ENCODE measurements around the gene GRB7.

DNA sequence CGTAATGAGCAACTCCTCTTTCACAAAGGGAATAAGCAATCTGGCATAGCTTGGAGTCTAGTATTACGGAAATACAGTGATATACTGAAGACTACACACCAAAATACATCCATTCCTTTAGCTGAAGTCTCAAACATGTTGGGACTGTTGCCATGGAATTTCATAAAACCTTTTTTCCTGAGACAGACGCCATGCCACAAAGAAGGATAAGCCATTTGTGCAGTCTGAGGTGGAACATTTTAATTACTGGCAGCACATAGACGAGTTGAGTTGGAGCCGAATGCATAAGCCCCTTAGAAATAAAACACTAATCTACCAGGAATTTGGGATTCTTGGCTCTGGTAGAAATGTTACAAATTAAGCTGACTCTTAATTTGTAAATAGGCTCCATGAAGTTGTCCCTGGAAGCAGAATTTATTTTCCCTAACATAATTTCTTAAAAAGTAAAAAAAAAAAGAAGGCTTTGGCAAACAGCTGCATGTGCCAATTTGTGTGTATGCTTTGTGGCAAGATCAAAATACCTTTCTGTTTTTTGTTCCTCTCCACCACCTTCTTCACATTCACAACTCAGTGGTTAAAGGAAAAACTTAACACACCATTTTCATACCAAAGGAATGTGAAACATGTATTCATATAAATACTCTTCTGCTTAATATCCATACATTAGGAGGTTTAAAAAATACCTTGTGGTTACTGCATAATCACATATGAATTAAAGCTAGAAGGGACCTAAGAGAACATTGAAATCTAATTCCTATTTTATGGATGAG is 25.5 kb downstream of the GRB7 start:
- TF ChIP-seq CTCF (optimal IDR thresholded peaks at IDR 0.05 in 1 of 3, IDR thresholded peaks at IDR 0.05 in 1 of 3, conservative IDR thresholded peaks at IDR 0.05 in 1 of 3; ENCODE audit: extremely low read depth in 1 of 3, insufficient read depth in 2 of 3, low read length in 3 of 3) (no peak), EZH2 (IDR thresholded peaks at IDR 0.05; ENCODE audit: low read length) (no peak)
